ENCODE data around the gene FCN1. TPM values are rescaled to one million over a fixed set of nuclear protein-coding genes. Genes with fewer than 3 reads are reported as not detected.
"Not testable (repeated sequence)": the region's sequence is repeated elsewhere in the genome, so short reads cannot be mapped to it uniquely, and the experiment has no call there.

The FCN1 gene
- total RNA-seq, 2 experiments from 2014 or later: not detected

GRCh38 chr9:134861595-134862334 is 55.9 kb downstream of the FCN1 start:
- CTCF ChIA-PET: no interaction called here
- POLR2A ChIA-PET: no interaction called here

- POLR2A ChIA-PET: no interaction called here
- CTCF ChIA-PET: no interaction called here
These were observed 57.2 kb downstream of the FCN1 start for GRCh38 chr9:134860510-134860909.

DNA sequence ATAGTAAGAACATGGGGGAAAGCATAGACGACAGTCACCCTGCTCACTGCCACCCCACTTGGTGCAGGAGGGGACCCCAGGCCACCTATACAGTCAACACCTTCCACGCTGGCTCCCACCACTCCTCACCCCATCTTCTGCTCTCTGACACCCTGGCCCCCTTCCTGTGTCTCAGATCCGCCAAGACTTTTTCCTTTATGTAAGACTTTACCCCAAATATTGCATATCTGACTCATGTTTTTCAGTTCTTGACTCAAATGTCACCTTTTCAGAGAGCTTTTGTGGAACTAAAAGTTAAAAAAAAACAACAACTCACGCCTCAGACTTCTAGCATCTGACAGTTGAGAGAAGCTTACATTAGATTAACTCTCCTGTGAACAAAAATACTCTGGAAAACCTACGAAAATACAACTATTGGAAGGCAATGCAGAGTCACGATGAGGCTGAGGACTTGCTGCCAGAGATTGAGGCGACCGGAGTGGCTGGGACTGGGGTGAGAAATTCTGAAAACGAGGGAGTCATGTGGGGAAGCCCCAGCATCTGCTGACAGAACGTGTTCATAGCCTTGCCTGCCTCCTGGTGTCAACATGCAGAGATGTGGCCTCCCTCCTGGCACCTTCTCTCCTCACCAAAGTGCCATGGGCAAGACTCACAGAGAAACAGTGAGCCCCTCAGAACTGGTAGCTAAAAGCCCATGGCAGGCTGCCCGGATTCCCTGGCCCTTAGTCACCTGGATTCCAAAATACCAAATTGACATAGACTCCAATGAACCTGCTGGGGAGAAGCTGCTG is 59.5 kb downstream of the FCN1 start:
- POLR2A ChIA-PET: no interaction called here
- CTCF ChIA-PET: interaction anchor here (0.9 to 1.3 kb wide), 2 partner anchors 16 to 75 kb away, joined by 3 to 4 read pairs; no protein-coding TSS in a partner anchor

GRCh38 chr9:134857451-134857850 is 60.3 kb downstream of the FCN1 start:
- POLR2A ChIA-PET, CTCF ChIA-PET: not testable (repeated sequence)

GRCh38 chr9:134855900-134856377 is 61.8 kb downstream of the FCN1 start:
- ChIA-PET CTCF (no interaction called here), POLR2A (interaction anchor here (0.6 kb wide), 1 partner anchor 946 kb away, joined by 3 read pairs; no protein-coding TSS in a partner anchor)

Other genes with a start within 250 kb of the FCN1 start
- not detected for gene FCN2, start 37.1 kb downstream of the FCN1 start, total RNA-seq
- not detected for gene OLFM1, start 169.8 kb upstream of the FCN1 start, total RNA-seq